Skin of body (tissue), 3 donors: ENCODE data around the gene CSNK2B. TPM values are rescaled to one million over a fixed set of nuclear protein-coding genes. Genes with fewer than 3 reads are reported as not detected.

Experiments used
- DNase-seq: peaks from one replicate; lab custom pipeline; 2025; lab: John Stamatoyannopoulos, UW
- small RNA-seq: library from RNA; depleted of rRNA; stranded (forward); fragments of <200 nt; gene quantifications from one replicate; pipeline ENCODE3, GENCODE V24; 2014; ENCODE audit warnings: low replicate concordance
- total RNA-seq: library from RNA; depleted of rRNA; stranded (reverse); fragments of >200 nt; gene quantifications from one replicate; pipeline ENCODE4 v1.2.3, GENCODE V29; 2014

CSNK2B gene
- total RNA-seq, 1 donor from 2014 or later, result 75.8 TPM

DNA sequence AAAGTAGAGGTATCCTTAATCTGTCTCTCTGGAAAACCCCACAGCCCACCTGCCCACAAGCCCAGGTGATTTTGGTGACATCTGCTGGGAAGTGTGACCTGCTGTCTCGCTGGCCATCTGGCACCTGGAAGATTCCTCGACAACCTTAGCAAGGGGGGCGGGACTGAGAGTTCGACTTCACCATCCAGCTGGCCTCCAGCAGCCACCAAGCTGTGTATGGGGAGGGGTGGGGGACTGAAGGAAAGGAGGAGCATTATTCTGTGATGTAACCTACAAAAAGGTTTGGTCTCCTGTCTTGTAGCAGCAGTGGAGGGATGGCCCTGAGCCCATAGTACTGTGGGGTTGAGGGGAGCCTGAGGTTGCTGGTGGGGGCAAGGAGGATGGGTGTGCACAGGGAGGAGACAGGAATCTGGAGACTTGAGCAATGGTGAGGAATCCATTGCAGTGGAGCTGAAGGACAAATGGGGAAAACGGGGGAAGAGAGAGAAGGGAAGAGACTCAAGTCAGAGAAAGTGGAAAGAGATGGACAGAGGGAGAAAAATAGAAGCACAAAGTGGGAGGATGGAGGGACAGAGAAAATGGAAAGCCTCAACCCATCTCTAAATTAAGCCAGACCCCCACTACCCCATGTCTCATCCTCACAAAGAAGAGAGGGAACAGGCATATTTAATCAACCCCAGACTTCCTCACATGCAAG, 44.8 kb downstream of the CSNK2B start:
- DNase-seq, result no peak

- no peak for DNase-seq
Measured at GRCh38 chr6:31711233-31711632, 45.4 kb downstream of the CSNK2B start.

GRCh38 chr6:31712296-31712695, 46.4 kb downstream of the CSNK2B start:
- no peak for DNase-seq

GRCh38 chr6:31713465-31713864, 47.6 kb downstream of the CSNK2B start:
- DNase-seq, result no peak

- DNase-seq, result no peak
Measured at GRCh38 chr6:31713991-31714684, 48.3 kb downstream of the CSNK2B start.

DNA sequence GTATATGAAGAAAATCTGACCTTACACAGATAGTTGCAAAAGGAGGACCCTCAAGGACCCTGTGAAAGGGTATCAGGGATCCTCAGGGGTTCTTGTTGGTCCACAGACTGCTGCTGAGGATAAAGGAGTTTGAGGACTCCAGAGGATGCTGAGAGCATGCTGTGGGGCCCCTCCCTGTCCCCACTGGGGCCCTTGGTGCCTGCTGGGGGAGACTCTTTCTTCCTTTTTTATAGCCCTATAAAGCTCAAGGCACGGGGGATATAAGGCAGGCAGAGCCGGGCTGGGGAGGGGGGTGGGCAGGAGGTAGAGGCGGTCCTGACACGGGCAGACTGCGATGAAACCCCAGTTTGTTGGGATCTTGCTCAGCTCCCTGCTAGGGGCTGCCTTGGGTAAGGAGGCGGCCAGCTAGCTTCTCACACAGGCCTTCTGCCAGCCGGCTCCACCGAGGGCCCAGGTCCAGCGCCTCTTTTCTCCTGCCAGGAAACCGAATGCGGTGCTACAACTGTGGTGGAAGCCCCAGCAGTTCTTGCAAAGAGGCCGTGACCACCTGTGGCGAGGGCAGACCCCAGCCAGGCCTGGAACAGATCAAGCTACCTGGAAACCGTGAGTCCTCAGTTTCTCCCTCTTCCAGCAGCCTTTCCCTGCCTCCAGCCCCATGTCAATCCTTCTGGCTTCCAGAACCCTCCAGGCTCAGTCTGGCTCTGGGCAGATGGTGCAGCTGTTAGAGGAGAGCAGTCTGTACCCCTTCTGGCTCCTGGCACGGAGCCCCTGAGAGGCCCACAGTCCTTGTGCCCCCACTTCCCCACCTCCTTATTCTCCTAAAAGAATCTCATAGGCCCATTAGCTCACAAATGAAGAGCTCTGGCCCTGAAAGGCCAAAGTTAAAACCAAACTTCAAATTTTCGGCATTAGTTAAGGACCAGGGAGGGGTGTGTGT, 49.4 kb downstream of the CSNK2B start, which contains the start of gene LY6G6D:
TSS of gene LY6G6D (plus strand) at position 327 of the 937 bp plus-strand sequence. CDS start at position 335, 8 bp downstream.
- no peak for DNase-seq

- DNase-seq, result no peak
Measured at GRCh38 chr6:31717499-31718222, 51.8 kb downstream of the CSNK2B start.

- DNase-seq, result no peak
Measured at GRCh38 chr6:31718265-31718664, 52.4 kb downstream of the CSNK2B start.

GRCh38 chr6:31719001-31719400, 53.1 kb downstream of the CSNK2B start:
- DNase-seq, result no peak

Small RNA genes within 50 kb of the gene (small RNA-seq; reads per million reads assigned to genes)
- gene LY6G6D (not detected), gene MIR4646 (not detected), gene MIR6832 (not detected), gene RF00019 (not detected), gene SNORA38 (3.9 reads per million, percentile 90 among the genes with 10 or more reads in this experiment)

Other genes starting within 250 kb of the CSNK2B start
- 1.2 TPM for gene MICB, start 167.9 kb upstream of the CSNK2B start, total RNA-seq
- gene MCCD1, start 137.1 kb upstream of the CSNK2B start, total RNA-seq, result not detected
- gene DDX39B, start 124.1 kb upstream of the CSNK2B start, total RNA-seq, result 267 TPM
- gene ATP6V1G2, start 119.5 kb upstream of the CSNK2B start, total RNA-seq, result 1.4 TPM
- 12.1 TPM for gene NFKBIL1, start 118.5 kb upstream of the CSNK2B start, total RNA-seq
- not detected for gene LTA, start 93.8 kb upstream of the CSNK2B start, total RNA-seq
- 1.9 TPM for gene TNF, start 90.5 kb upstream of the CSNK2B start, total RNA-seq
- 1.6 TPM for gene LTB, start 83.7 kb upstream of the CSNK2B start, total RNA-seq
- 7.6 TPM for gene LST1, start 79.8 kb upstream of the CSNK2B start, total RNA-seq
- gene NCR3, start 73.1 kb upstream of the CSNK2B start, total RNA-seq, result not detected
- 23.8 TPM for gene AIF1, start 50.8 kb upstream of the CSNK2B start, total RNA-seq
- gene PRRC2A, start 45.4 kb upstream of the CSNK2B start, total RNA-seq, result 49.6 TPM
- 101 TPM for gene BAG6, start 13.4 kb upstream of the CSNK2B start, total RNA-seq
- gene APOM, start 10.2 kb upstream of the CSNK2B start, total RNA-seq, result 1.2 TPM
- 14.1 TPM for gene C6orf47, start 5.3 kb upstream of the CSNK2B start, total RNA-seq
- gene GPANK1, start 1.1 kb upstream of the CSNK2B start, total RNA-seq, result 8.2 TPM
- 4.0 TPM for gene LY6G5B, start 3.9 kb downstream of the CSNK2B start, total RNA-seq
- not detected for gene LY6G5C, start 15.0 kb downstream of the CSNK2B start, total RNA-seq
- 36.0 TPM for gene ABHD16A, start 37.2 kb downstream of the CSNK2B start, total RNA-seq
- not detected for gene LY6G6F, start 40.8 kb downstream of the CSNK2B start, total RNA-seq
- gene LY6G6D, start 49.3 kb downstream of the CSNK2B start, total RNA-seq, result 10.3 TPM
- 20.4 TPM for gene LY6G6C, start 55.7 kb downstream of the CSNK2B start, total RNA-seq
- gene MPIG6B, start 57.3 kb downstream of the CSNK2B start, total RNA-seq, result 0.59 TPM
- gene DDAH2, start 63.2 kb downstream of the CSNK2B start, total RNA-seq, result 62.2 TPM
- gene CLIC1, start 70.5 kb downstream of the CSNK2B start, total RNA-seq, result 185 TPM
- gene MSH5, start 73.9 kb downstream of the CSNK2B start, total RNA-seq, result 9.1 TPM
- 3.9 TPM for gene SAPCD1, start 96.6 kb downstream of the CSNK2B start, total RNA-seq
- 0.99 TPM for gene VWA7, start 111.2 kb downstream of the CSNK2B start, total RNA-seq
- 29.1 TPM for gene VARS1, start 129.7 kb downstream of the CSNK2B start, total RNA-seq
- 21.0 TPM for gene LSM2, start 140.9 kb downstream of the CSNK2B start, total RNA-seq
- gene HSPA1L, start 149.2 kb downstream of the CSNK2B start, total RNA-seq, result 1.8 TPM
- gene HSPA1A, start 149.5 kb downstream of the CSNK2B start, total RNA-seq, result 213 TPM
- 286 TPM for gene HSPA1B, start 161.7 kb downstream of the CSNK2B start, total RNA-seq
- gene NEU1, start 196.7 kb downstream of the CSNK2B start, total RNA-seq, result 19.0 TPM
- gene SLC44A4, start 212.9 kb downstream of the CSNK2B start, total RNA-seq, result 0.10 TPM
- 25.6 TPM for gene EHMT2, start 231.6 kb downstream of the CSNK2B start, total RNA-seq
- gene ZBTB12, start 236.0 kb downstream of the CSNK2B start, total RNA-seq, result 3.9 TPM